ENCODE measurements around the gene PLD1.

- no peak for TF ChIP-seq CTCF (IDR thresholded peaks at IDR 0.05)
- TF ChIP-seq EP300 (IDR thresholded peaks at IDR 0.05) = no peak
- no peak for TF ChIP-seq POLR2AphosphoS5 (IDR thresholded peaks at IDR 0.05)
- no peak for TF ChIP-seq POLR2A (IDR thresholded peaks at IDR 0.05)
Measured at GRCh38 chr3:171676601-171677175, 133.6 kb downstream of the PLD1 start.
